SK-N-SH treated with all-trans-retinoic acid at 6 μM for 48 hours (cell line): ENCODE measurements around the gene YIPF2.

Source experiments
- ATAC-seq: fragments of 200-7000 bp; cut with Tn5 transposase; 3 replicates; pipeline ENCODE4 v1.9.1; 2020; ENCODE audit warnings: mild to moderate bottlenecking, moderate library complexity
- ARNTL ChIP-seq: fragments of 450-650 bp; formaldehyde crosslinking; IDR thresholded peaks from 2 replicates; pipeline ENCODE4 v1.5.0; 2020; ENCODE audit warnings: low read depth, mild to moderate bottlenecking, moderate library complexity, borderline replicate concordance
- CREB5 ChIP-seq: fragments of 250-450 bp; sonication (Bioruptor Pico); IDR thresholded peaks from 2 replicates; pipeline ENCODE4 v1.5.1; 2020; ENCODE audit warnings: low read depth, mild to moderate bottlenecking, moderate library complexity
- CSDC2 ChIP-seq: fragments of 250-450 bp; sonication (Bioruptor Pico); IDR thresholded peaks from 2 replicates; pipeline ENCODE4 v1.5.0; 2020; ENCODE audit warnings: mild to moderate bottlenecking, moderate library complexity
- CSRNP3 ChIP-seq: fragments of 250-450 bp; sonication (Bioruptor Pico); IDR thresholded peaks from 2 replicates; pipeline ENCODE4 v1.5.1; 2021; ENCODE audit warnings: mild to moderate bottlenecking, moderate library complexity
- ESRRG ChIP-seq: fragments of 250-450 bp; sonication (Bioruptor Pico); IDR thresholded peaks from 2 replicates; pipeline ENCODE4 v1.6.1; 2021; ENCODE audit warnings: mild to moderate bottlenecking
- GLIS3 ChIP-seq: fragments of 250-450 bp; sonication (Bioruptor Pico); IDR thresholded peaks from 2 replicates; pipeline ENCODE4 v1.5.0; 2020; ENCODE audit warnings: mild to moderate bottlenecking, moderate library complexity
- OSR1 ChIP-seq: fragments of 250-450 bp; sonication (Bioruptor Pico); IDR thresholded peaks from 2 replicates; pipeline ENCODE4 v1.8.0; 2022; ENCODE audit warnings: moderate library complexity, mild to moderate bottlenecking, inconsistent platforms
- PATZ1 ChIP-seq: fragments of 250-450 bp; sonication (Bioruptor Pico); IDR thresholded peaks from 2 replicates; pipeline ENCODE4 v1.8.0; 2020; ENCODE audit warnings: mild to moderate bottlenecking, moderate library complexity, borderline replicate concordance
- RARB ChIP-seq: fragments of 250-450 bp; sonication (Bioruptor Pico); IDR thresholded peaks from 2 replicates; pipeline ENCODE4 v1.8.0; 2021; ENCODE audit warnings: mild to moderate bottlenecking, moderate library complexity
- SNAI2 ChIP-seq: fragments of 250-450 bp; sonication (Bioruptor Pico); IDR thresholded peaks from 2 replicates; pipeline ENCODE4 v1.5.0; 2020; ENCODE audit warnings: mild to moderate bottlenecking, moderate library complexity
- TCF4 ChIP-seq: fragments of 250-450 bp; sonication (Bioruptor Pico); IDR thresholded peaks from 2 replicates; pipeline ENCODE4 v1.8.0; 2021; ENCODE audit warnings: mild to moderate bottlenecking, moderate library complexity, borderline replicate concordance
- TOX ChIP-seq: fragments of 250-450 bp; sonication (Bioruptor Pico); IDR thresholded peaks from 2 replicates; pipeline ENCODE4 v1.8.0; 2021; ENCODE audit warnings: mild to moderate bottlenecking, moderate library complexity, borderline replicate concordance
- ZC3H10 ChIP-seq: fragments of 250-450 bp; sonication (Bioruptor Pico); IDR thresholded peaks from 2 replicates; pipeline ENCODE4 v1.5.1; 2021; ENCODE audit warnings: mild to moderate bottlenecking, moderate library complexity
- ZFP3 ChIP-seq: fragments of 250-450 bp; sonication (Bioruptor Pico); IDR thresholded peaks from 2 replicates; pipeline ENCODE4 v1.5.0; 2020; ENCODE audit warnings: mild to moderate bottlenecking, moderate library complexity
- ZFP30 ChIP-seq: fragments of 450-650 bp; formaldehyde crosslinking; IDR thresholded peaks from 2 replicates; pipeline ENCODE4 v1.5.0; 2022; ENCODE audit warnings: mild to moderate bottlenecking, moderate library complexity
- ZNF565 ChIP-seq: fragments of 450-650 bp; formaldehyde crosslinking; conservative IDR thresholded peaks from 2 replicates; pipeline ENCODE4 v1.5.0; 2020; ENCODE audit warnings: low read depth, mild to moderate bottlenecking, moderate library complexity
- ZNF70 ChIP-seq: fragments of 450-650 bp; formaldehyde crosslinking; IDR thresholded peaks from 2 replicates; pipeline ENCODE4 v1.5.0; 2020; ENCODE audit warnings: mild to moderate bottlenecking, moderate library complexity
- ZNF8 ChIP-seq: fragments of 450-650 bp; formaldehyde crosslinking; IDR thresholded peaks from 2 replicates; pipeline ENCODE4 v1.5.0; 2020; ENCODE audit warnings: mild to moderate bottlenecking, moderate library complexity

Gene YIPF2

GRCh38 chr19:10928563-10929401 lies at the start of gene YIPF2, which contains the start of gene TIMM29:
Gene YIPF2, minus strand, starts transcription at chr19:10928639. Its CDS starts 229 bp downstream, at chr19:10928410.
Gene TIMM29, plus strand, starts transcription at chr19:10928811. Its CDS starts 12 bp downstream, at chr19:10928823.
- peak; percentile 94 for ATAC-seq
- TF ChIP-seq TCF4 (CRISPR knock-in tag) (no peak), CREB5 (CRISPR knock-in tag) (no peak), CSRNP3 (no peak)
- TF ChIP-seq, all 23 proteins: peak for 0

- ATAC-seq, result no peak
- no peak for TF ChIP-seq ESRRG (CRISPR knock-in tag)
- TF ChIP-seq TOX (CRISPR knock-in tag), result no peak
- TF ChIP-seq CSDC2 (CRISPR knock-in tag), result no peak
- no peak for TF ChIP-seq ZNF8 (CRISPR knock-in tag)
- no peak for TF ChIP-seq ZNF565 (CRISPR knock-in tag)
- TF ChIP-seq TCF4 (CRISPR knock-in tag), result no peak
- TF ChIP-seq PATZ1 (CRISPR knock-in tag), result no peak
- TF ChIP-seq CSRNP3, result no peak
- no peak for TF ChIP-seq ZFP3 (CRISPR knock-in tag)
These were observed 49.3 kb upstream of the YIPF2 start for GRCh38 chr19:10977742-10978092.

- TF ChIP-seq RARB (CRISPR knock-in tag), result no peak
- no peak for TF ChIP-seq ZC3H10 (CRISPR knock-in tag)
- no peak for TF ChIP-seq CSRNP3
- no peak for TF ChIP-seq ARNTL (CRISPR knock-in tag)
- ATAC-seq, result peak; percentile 15; the same call in 1 of the 3 replicates
These were observed 47.9 kb upstream of the YIPF2 start for GRCh38 chr19:10976131-10976892.

GRCh38 chr19:10975374-10976130 lies 47.1 kb upstream of the YIPF2 start:
- peak; percentile 74 for ATAC-seq
- no peak for TF ChIP-seq ZC3H10 (CRISPR knock-in tag)
- no peak for TF ChIP-seq TOX (CRISPR knock-in tag)
- TF ChIP-seq ESRRG (CRISPR knock-in tag), result no peak
- no peak for TF ChIP-seq ZFP30 (CRISPR knock-in tag)
- no peak for TF ChIP-seq ZNF70 (CRISPR knock-in tag)
- TF ChIP-seq CSRNP3, result no peak
- TF ChIP-seq ARNTL (CRISPR knock-in tag), result no peak
- no peak for TF ChIP-seq ZNF565 (CRISPR knock-in tag)
- no peak for TF ChIP-seq OSR1
- no peak for TF ChIP-seq PATZ1 (CRISPR knock-in tag)
- TF ChIP-seq TCF4 (CRISPR knock-in tag), result no peak
- TF ChIP-seq CREB5 (CRISPR knock-in tag), result no peak
- no peak for TF ChIP-seq GLIS3 (CRISPR knock-in tag)
- no peak for TF ChIP-seq ZNF8 (CRISPR knock-in tag)
- no peak for TF ChIP-seq CSDC2 (CRISPR knock-in tag)
- no peak for TF ChIP-seq SNAI2 (CRISPR knock-in tag)
